Measurements from ENCODE around the gene DAPK3.
A peak's percentile ranks its signal among the peaks of the same experiment; 100 is the strongest.
"Not testable (repeated sequence)": the region's sequence is repeated elsewhere in the genome, so short reads cannot be mapped to it uniquely, and the experiment has no call there.

Gene DAPK3

GRCh38 chr19:3970808-3971598 lies at the start of gene DAPK3:
Gene DAPK3, minus strand, starts transcription at chr19:3971099. Its CDS starts 1,364 bp downstream, at chr19:3969735.
- DNase-seq (ENCODE audit: low read depth) = peak; percentile 82

- DNase-seq (ENCODE audit: low read depth) = no peak
Observed at GRCh38 chr19:4019578-4019977, 48.7 kb upstream of the DAPK3 start.

DNA sequence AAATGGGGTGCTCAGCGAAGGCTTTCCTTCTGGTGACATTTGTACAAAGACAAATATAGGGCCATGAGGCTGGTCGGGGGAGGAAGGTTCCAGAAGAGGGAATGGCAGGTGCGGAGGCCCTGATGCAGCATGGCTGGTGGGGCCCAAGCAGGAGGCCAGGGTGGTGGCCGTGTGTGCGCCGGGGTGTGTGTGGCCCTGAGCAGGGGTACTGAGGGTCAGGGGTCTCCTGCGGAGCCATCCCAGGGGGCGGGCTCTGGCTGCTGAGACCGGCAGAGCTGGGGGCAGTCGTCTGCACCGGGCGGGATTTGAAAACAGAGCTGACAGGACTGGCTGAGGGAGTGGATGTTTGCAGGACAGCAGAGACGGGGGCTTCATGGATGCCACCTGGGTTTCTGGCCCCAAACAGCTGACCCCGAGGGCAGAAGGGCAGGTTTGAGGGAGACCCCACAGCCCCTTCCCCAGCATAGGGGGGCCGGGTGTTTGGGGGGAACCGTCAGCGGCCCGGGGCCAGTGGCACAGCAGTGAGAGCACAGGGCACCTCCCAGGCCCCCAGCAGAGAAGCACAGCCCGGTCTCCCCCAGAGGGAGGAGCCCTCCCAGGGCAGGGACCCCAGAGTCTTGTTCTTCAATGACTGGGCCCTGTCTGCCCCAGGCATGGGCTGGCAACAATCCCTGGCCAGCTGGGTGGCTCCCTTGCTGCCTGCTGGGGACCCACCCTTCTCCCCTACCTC lies 48.0 kb upstream of the DAPK3 start:
- DNase-seq (ENCODE audit: low read depth) = no peak

GRCh38 chr19:4018140-4018613 lies 47.3 kb upstream of the DAPK3 start:
- no peak for DNase-seq (ENCODE audit: low read depth)

DNA sequence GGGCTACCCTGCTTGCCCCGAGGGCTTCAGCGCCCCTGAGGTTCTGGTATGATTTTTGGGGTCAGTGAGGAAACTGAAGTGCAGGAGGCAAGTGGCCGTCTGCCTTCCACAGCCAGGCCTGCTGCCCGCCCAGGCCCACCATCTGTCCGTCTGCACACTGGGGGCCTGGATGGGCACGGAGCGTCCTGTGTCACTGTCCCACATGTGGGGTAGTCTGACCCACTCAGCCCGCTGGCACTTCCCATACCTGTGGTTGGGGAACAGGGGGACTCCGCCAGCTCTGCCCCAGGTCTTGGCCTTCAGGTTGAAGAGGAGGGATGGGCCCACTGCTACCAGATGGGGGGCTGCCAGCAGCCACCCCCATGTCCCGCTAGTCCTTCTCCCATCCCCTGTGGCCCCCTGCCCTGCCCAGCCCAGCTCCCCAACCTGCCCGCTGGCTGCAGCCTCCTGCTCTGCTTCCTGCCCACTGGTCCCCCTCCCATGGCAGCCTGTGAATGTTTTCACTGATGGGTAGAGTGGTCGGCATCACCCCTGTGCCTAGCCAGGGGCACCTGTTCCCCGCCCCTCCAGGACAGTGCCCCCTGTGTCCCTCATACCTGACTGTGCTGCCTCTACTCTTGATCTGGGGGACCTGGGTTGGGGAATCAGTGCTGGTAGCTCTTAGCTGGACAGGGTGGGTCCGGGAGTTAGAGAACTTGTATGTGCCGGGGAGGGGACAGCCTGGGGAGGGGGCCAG lies 46.2 kb upstream of the DAPK3 start:
- no peak for DNase-seq (ENCODE audit: low read depth)

DNA sequence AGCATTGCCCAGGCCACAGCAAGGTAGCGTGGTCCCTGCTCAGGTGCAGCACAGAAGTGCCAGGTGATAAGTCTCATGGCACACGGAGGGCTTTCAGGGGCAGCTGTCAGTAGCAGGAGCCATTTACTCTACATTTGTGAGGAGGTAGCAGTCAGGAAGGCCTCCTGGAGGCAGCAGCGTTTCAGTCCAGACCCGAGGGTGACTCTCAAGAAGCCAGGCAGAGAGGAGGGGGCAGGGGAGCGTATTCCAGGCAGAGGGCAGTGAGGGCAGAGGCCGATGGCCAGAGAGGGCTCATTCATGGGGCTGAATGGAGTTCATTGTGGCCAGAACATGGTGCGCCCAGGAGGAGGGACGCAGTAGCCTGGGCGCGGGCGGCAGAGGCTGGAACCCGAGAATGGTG lies 45.6 kb upstream of the DAPK3 start:
- no peak for DNase-seq (ENCODE audit: low read depth)

- no peak for DNase-seq (ENCODE audit: low read depth)
Observed at GRCh38 chr19:4015705-4016402, 45.0 kb upstream of the DAPK3 start.

- no peak for DNase-seq (ENCODE audit: low read depth)
Observed at GRCh38 chr19:4014541-4015491, 43.9 kb upstream of the DAPK3 start.

DNA sequence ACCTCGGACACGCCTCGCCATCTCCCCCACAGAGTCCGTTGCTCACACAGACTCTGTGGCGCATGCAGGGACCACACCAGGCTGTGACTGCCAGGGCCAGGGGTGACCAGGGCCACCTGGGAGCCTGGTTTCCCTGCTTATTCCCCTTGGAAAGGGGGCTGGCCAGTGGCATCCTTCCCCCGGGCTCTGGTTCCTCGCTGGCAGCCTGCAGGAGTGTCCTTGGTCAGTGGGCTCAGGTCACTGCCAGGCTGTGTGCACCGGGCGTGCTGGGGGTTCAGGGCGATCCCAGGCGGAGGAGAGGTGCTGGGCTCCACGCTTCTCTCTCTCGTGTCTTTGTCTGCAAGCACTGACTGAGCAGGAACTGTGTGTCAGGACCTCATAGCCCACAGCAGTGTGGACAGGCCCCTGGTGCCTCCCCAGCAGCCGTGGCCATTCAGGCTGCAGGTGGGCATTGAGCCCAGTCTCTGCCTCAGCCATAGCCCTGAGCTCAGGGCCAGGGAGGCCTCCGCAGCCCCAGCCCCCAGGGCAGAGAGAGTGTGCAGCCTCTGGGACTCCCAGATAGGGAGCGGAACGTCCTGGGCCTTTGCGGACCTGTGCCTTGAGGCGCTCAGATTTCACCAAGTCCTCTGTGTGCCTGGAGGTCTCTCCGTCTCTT lies 43.1 kb upstream of the DAPK3 start:
- no peak for DNase-seq (ENCODE audit: low read depth)

- no peak for DNase-seq (ENCODE audit: low read depth)
Observed at GRCh38 chr19:4012975-4013634, 42.2 kb upstream of the DAPK3 start.

- DNase-seq (ENCODE audit: low read depth) = no peak
Observed at GRCh38 chr19:4012092-4012974, 41.4 kb upstream of the DAPK3 start.

DNA sequence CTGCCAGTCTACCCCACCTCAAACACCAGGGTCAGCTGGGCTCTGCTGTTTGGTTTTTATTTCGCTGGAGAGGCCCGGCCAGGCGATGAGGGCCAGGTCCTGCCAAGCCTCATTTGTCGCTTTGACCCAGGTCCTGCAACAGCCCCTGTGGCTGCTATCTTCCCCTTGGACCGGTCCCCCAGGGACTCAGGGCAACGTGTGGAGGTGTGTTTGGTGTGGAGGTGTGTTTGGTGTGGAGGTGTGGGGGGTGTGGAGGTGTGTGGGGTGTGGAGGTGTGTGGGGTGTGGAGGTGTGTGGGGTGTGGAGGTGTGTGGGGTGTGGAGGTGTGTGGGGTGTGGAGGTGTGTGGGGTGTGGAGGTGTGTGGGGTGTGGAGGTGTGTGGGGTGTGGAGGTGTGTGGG lies 40.5 kb upstream of the DAPK3 start:
- DNase-seq (ENCODE audit: low read depth) = not testable (repeated sequence)

GRCh38 chr19:4010808-4011110 lies 39.9 kb upstream of the DAPK3 start:
- DNase-seq (ENCODE audit: low read depth) = no peak

GRCh38 chr19:4009990-4010807 lies 39.3 kb upstream of the DAPK3 start:
- no peak for DNase-seq (ENCODE audit: low read depth)

DNA sequence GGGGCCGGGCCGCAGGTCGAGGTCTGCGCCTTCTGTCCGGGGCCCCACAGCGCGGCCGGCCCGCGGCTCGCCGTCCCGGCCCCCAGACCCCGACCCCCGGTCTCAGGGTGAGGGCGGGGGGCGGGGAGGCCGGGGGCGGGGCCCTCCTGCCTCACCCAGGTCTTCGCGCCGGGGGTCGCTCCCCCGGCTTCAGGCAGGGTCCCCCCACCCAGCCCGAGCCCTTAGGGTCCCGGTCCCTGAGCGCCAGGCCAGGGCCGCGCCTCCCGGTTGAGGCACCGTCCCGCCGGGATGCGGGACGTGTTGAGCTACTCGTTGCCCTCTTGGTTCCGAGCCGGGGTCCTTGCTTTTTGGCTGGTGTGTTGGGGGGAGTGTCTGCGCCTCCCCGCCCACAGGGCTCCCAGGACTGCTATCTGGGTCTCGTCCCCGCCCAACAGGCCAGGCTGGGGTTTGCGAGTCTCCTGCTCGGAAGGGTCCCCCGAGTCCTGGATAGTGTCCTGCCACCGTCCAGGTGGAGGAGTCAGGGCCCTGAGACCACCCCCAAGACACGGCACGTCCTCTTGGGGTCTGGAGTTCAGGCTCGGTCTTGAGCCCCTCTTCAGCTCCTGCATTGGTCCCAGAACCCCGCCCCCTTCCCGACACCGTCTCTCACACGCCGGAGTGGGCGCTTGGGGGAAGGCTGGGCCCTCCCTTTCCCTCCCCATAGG lies 37.1 kb upstream of the DAPK3 start:
- no peak for DNase-seq (ENCODE audit: low read depth)

GRCh38 chr19:4007021-4007835 lies 36.3 kb upstream of the DAPK3 start, which contains the start of gene PIAS4:
Gene PIAS4, plus strand, starts transcription at chr19:4007736. Its CDS starts 25 bp downstream, at chr19:4007761.
- DNase-seq (ENCODE audit: low read depth) = peak; percentile 90

Measured in T-helper 22 cell (primary cell).